ENCODE data around the gene SLC49A4.

DNA sequence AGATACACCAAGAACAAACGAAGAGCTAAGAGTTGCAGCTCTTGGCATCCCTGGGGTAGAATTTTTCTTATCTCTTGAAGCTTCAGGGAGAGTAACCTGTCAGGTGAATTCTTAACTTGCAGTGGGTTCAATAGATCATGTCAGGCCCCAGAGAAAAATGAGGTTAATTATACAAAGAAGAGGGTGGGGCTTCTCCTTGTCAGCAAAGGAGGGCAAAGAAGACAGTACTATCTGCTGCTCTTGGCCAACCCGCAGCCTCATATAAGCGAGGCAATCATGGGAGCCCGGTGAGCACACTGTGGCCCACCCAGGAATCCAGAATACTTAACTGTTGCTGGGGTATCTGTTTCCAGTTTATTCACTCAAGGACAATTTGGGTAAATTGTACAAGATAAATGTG is 122.5 kb downstream of the SLC49A4 start:
- TF ChIP-seq, protein P1, sequence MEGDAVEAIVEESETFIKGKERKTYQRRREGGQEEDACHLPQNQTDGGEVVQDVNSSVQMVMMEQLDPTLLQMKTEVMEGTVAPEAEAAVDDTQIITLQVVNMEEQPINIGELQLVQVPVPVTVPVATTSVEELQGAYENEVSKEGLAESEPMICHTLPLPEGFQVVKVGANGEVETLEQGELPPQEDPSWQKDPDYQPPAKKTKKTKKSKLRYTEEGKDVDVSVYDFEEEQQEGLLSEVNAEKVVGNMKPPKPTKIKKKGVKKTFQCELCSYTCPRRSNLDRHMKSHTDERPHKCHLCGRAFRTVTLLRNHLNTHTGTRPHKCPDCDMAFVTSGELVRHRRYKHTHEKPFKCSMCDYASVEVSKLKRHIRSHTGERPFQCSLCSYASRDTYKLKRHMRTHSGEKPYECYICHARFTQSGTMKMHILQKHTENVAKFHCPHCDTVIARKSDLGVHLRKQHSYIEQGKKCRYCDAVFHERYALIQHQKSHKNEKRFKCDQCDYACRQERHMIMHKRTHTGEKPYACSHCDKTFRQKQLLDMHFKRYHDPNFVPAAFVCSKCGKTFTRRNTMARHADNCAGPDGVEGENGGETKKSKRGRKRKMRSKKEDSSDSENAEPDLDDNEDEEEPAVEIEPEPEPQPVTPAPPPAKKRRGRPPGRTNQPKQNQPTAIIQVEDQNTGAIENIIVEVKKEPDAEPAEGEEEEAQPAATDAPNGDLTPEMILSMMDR (IDR thresholded peaks at IDR 0.05) = no peak
- TF ChIP-seq ZFX (IDR thresholded peaks at IDR 0.05; ENCODE audit: borderline replicate concordance) = no peak
